ENCODE measurements around the gene SYNPR. TPM values are rescaled to one million over a fixed set of nuclear protein-coding genes. Genes with fewer than 3 reads are reported as not detected.

SYNPR gene
- total RNA-seq, 1 donor: not detected

DNA sequence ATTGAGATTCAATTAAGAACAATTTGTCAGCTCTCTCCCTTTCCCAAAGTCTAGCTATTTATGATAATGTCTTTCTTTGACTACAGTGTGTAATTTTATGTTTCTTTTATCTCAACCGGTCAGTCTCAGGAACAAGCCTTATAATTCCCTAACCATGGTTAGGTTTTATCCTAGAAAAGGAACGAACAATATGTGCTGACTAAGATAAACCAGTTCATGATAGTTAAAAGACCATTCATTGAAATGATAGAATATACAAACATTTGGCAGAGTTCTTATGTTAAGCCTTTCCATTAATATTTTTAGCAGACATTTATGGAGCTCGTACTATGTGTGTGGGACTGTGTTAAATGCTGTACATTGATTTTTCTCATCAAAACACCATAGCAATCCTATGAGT, 106.3 kb downstream of the SYNPR start:
- Histone ChIP-seq H3K9me3 (ENCODE audit: low read depth, low read length) (no peaks in the 10 kb centered on the region), H3K4me1 (ENCODE audit: insufficient read depth, low read length) (no peaks in the 10 kb centered on the region), H3K4me3 (ENCODE audit: low read length) (no peak overlapping the region), H3K27me3 (ENCODE audit: insufficient read depth, low read length) (no peaks in the 10 kb centered on the region)

DNA sequence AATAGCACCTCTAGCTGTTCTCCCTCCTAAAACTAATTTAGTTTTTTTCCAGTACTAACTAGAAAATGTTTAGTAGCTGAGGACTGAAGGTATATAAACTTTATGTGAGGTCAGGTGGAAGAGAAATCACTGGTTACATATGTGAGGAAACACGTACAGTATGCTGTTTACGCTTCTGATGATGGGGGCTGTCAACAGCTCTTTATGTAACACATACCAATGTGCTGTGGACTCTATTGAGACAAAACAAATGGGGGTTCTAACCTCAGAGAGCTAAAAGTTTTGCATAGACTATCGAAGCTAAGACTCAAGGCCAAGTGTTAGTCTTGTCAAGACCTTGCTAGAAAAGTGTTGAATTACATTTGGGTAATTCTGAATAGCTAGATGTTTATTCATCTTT, 107.5 kb downstream of the SYNPR start:
- no peaks in the 10 kb centered on the region for H3K4me1 ChIP-seq (ENCODE audit: insufficient read depth, low read length)
- H3K9me3 ChIP-seq (ENCODE audit: low read depth, low read length): no peaks in the 10 kb centered on the region
- no peaks in the 10 kb centered on the region for H3K27me3 ChIP-seq (ENCODE audit: insufficient read depth, low read length)
- no peak overlapping the region for H3K4me3 ChIP-seq (ENCODE audit: low read length)

DNA sequence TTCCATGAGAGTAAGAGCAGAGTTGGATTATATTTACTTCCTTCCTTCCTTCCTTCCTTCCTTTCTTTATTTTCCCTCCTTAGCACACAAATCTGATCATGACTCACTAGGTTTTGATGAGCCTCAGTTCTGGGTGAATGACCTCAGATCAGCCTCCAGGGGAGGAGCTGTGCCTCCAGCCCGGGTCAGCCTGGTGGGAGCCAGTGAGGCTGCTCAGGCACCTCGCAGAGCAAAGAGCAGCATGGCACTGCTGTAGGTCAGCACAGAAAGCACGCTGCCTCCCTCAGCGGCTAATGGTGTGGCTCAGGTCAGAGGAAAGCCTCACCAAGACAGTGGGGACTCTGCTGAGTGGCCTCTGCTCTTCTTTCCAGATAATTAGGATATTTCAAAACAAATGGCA, 108.5 kb downstream of the SYNPR start:
- H3K27me3 ChIP-seq (ENCODE audit: insufficient read depth, low read length): no peaks in the 10 kb centered on the region
- no peaks in the 10 kb centered on the region for H3K9me3 ChIP-seq (ENCODE audit: low read depth, low read length)
- H3K4me3 ChIP-seq (ENCODE audit: low read length): no peak overlapping the region
- H3K4me1 ChIP-seq (ENCODE audit: insufficient read depth, low read length): no peaks in the 10 kb centered on the region

DNA sequence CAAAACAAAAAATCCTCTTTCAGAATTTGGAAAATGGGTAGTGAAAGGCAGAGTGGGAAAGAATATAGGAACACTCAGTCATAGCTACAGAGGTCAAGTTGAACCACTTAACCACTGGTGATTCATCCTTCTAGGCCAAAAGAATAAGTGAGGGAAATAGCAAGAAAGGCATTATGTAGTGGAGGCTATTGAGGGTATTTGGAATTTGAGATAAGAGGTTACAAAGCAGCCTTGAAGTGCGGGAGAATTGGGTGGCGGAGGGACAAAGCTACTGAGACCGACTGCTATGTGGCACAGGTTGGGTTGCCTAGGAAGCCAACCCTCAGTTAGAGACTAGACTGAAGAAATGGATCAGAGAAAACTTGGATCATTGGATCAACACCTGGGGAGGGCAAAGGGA, 109.5 kb downstream of the SYNPR start:
- Histone ChIP-seq H3K27me3 (ENCODE audit: insufficient read depth, low read length) (no peaks in the 10 kb centered on the region), H3K4me3 (ENCODE audit: low read length) (no peak overlapping the region), H3K4me1 (ENCODE audit: insufficient read depth, low read length) (no peaks in the 10 kb centered on the region), H3K9me3 (ENCODE audit: low read depth, low read length) (no peaks in the 10 kb centered on the region)

DNA sequence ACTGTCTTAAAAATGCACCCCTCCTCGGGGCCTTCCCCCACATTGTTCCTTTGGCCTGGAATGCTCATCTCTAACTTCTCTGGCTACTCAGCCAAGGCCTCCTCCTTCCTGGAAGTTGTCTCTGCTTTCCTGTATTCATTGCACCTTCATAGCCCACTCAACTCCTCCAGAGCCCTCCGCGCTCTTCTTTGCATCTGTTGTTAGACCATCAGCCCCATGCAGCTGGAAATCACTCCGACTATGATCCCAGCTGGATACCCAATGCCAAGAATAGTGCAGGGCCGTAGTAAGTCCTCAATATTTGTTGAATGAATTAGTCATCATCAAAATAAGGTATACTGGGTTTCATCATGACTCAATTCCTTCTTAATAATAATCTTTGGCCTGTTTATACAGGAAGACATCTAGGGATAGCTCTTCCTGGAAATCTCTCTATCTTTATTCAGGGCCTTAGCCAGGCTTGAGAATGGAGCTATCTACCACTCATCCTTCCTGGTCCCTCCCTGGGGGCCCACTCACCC, 112.7 kb downstream of the SYNPR start:
- Histone ChIP-seq H3K4me3 (ENCODE audit: low read length) (no peak overlapping the region), H3K27me3 (ENCODE audit: insufficient read depth, low read length) (no peaks in the 10 kb centered on the region), H3K9me3 (ENCODE audit: low read depth, low read length) (no peaks in the 10 kb centered on the region), H3K4me1 (ENCODE audit: insufficient read depth, low read length) (no peaks in the 10 kb centered on the region)

GRCh38 chr3:63395960-63396359, 117.9 kb downstream of the SYNPR start:
- H3K4me1 ChIP-seq (ENCODE audit: insufficient read depth, low read length): no peaks in the 10 kb centered on the region
- H3K9me3 ChIP-seq (ENCODE audit: low read depth, low read length): no peaks in the 10 kb centered on the region
- H3K4me3 ChIP-seq (ENCODE audit: low read length): no peak overlapping the region
- H3K27me3 ChIP-seq (ENCODE audit: insufficient read depth, low read length): no peaks in the 10 kb centered on the region

DNA sequence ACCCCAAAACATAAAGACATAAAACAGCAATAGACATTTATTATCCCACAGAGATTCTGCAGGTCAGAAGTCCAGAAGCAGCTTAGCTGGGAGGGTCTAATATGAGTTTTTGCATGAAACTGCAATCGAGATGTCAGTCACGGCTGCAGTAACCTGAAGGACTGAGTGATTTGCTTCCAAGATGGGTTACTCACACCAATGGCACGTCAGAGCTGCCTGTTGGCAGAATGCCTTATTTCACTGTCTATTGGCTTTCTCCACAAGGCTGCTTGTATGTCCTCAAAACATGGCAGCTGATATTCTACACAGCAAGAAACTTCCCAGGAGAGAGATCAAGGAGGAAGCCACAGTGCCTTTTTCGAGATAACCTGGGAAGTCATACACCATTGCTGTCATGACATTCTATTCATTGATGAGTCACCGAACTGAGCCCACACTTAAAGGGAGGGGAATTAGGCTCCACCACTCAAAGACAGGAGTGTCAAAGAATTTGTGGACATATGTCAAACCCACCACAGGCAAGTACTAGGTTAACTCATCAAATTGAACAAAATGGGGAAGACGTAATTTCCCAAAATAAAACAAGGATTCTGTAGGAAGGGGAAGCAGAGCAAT, 122.2 kb downstream of the SYNPR start:
- Histone ChIP-seq H3K9me3 (ENCODE audit: low read depth, low read length) (no peaks in the 10 kb centered on the region), H3K4me1 (ENCODE audit: insufficient read depth, low read length) (no peaks in the 10 kb centered on the region), H3K4me3 (ENCODE audit: low read length) (no peak overlapping the region), H3K27me3 (ENCODE audit: insufficient read depth, low read length) (no peaks in the 10 kb centered on the region)

GRCh38 chr3:63405882-63406281, 127.8 kb downstream of the SYNPR start:
- H3K27me3 ChIP-seq (ENCODE audit: insufficient read depth, low read length): no peaks in the 10 kb centered on the region
- no peak overlapping the region for H3K4me3 ChIP-seq (ENCODE audit: low read length)
- H3K4me1 ChIP-seq (ENCODE audit: insufficient read depth, low read length): no peaks in the 10 kb centered on the region
- no peaks in the 10 kb centered on the region for H3K9me3 ChIP-seq (ENCODE audit: low read depth, low read length)

DNA sequence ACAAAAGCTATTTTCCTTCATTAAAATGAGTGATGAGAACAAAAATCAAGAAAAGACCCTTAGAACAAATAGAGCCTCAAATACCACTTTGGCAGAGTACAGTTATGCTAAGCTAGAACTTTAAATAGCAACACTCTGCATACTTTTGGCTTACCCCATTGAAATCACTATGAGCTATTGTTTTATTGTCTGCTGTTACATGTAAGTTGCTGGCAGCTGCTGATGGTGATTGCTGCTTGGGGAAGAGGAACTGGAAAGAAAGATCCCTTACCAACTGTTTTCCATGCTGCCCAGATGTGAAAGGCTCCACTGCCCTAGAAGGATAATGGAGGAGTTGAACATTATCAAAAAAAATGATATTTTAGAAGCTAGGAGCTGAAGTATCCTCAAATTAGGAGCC, 135.4 kb downstream of the SYNPR start:
- Histone ChIP-seq H3K27me3 (ENCODE audit: insufficient read depth, low read length) (no peaks in the 10 kb centered on the region), H3K4me1 (ENCODE audit: insufficient read depth, low read length) (no peaks in the 10 kb centered on the region), H3K4me3 (ENCODE audit: low read length) (no peak overlapping the region), H3K9me3 (ENCODE audit: low read depth, low read length) (no peaks in the 10 kb centered on the region)

DNA sequence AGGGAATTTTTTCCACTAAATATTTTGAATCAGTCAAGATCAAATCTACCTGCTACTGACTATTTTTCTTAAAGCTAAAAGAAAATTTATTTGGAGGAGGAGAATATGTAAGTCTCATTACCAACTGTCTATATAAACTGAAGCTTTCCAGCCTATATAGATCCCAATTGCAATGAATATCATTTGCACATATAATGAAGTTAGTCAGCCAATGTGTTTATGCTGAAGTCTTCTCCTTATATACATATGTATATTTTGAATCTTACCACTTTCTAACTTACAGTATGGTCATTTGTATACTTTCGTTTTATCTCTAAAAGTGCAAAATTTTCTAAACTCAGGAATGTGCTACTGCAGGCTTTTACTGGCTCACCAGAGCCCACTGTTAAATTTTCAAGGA, 136.5 kb downstream of the SYNPR start:
- Histone ChIP-seq H3K4me3 (ENCODE audit: low read length) (no peak overlapping the region), H3K27me3 (ENCODE audit: insufficient read depth, low read length) (no peaks in the 10 kb centered on the region), H3K9me3 (ENCODE audit: low read depth, low read length) (no peaks in the 10 kb centered on the region), H3K4me1 (ENCODE audit: insufficient read depth, low read length) (no peaks in the 10 kb centered on the region)

DNA sequence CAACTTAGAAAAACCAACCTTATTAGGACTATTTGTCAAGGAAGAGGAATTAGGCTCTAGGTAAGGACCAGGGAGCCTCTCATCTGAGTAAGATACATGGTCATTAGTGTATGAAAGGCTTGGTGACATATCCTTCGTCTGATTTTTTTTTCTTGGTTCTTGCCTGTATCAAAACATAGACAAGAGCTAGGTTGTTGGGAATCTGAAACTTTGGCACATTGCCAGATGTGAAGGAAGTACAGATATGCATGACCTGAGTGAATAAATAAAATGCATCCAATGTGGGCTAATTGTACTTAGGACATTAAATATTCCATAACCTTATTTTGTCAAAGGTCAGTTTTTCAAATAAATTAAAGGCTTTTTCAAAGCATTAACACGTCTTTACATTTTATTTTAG, 151.8 kb downstream of the SYNPR start:
- Histone ChIP-seq H3K4me3 (ENCODE audit: low read length) (no peak overlapping the region), H3K9me3 (ENCODE audit: low read depth, low read length) (no peaks in the 10 kb centered on the region), H3K4me1 (ENCODE audit: insufficient read depth, low read length) (no peaks in the 10 kb centered on the region), H3K27me3 (ENCODE audit: insufficient read depth, low read length) (no peaks in the 10 kb centered on the region)

GRCh38 chr3:63430875-63431274, 152.8 kb downstream of the SYNPR start:
- Histone ChIP-seq H3K4me1 (ENCODE audit: insufficient read depth, low read length) (no peaks in the 10 kb centered on the region), H3K4me3 (ENCODE audit: low read length) (no peak overlapping the region), H3K27me3 (ENCODE audit: insufficient read depth, low read length) (no peaks in the 10 kb centered on the region), H3K9me3 (ENCODE audit: low read depth, low read length) (no peaks in the 10 kb centered on the region)

- Histone ChIP-seq H3K4me3 (ENCODE audit: low read length) (no peak overlapping the region), H3K4me1 (ENCODE audit: insufficient read depth, low read length) (no peaks in the 10 kb centered on the region), H3K9me3 (ENCODE audit: low read depth, low read length) (no peaks in the 10 kb centered on the region), H3K27me3 (ENCODE audit: insufficient read depth, low read length) (no peaks in the 10 kb centered on the region)
These were observed 159.8 kb downstream of the SYNPR start for GRCh38 chr3:63437858-63438257.

DNA sequence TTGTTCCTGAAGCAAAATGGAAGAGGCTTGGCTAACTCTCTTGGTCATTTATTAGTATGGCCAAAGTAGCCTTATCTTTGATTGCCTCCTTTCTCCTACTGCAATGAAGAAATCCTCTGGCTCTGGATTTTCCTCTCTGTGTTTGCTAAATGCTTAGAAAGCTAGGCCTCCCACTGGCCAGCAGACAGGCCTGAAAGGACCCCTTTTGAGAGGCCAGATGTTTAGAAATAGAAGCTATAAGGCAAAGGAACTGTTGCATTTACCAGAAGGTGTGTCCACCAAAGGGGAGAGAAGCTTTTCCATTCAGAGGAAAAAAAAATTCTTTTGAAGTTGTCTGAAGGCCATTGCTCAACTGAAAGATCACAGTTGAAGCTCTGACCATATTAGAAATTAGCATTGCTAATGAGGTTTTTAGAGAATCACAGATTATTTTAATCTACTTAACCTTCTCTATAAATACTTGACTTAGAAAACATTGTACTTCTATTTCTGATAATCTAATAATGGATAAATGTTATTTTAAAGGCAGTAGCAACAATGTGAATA, 160.8 kb downstream of the SYNPR start:
- H3K9me3 ChIP-seq (ENCODE audit: low read depth, low read length): no peaks in the 10 kb centered on the region
- no peaks in the 10 kb centered on the region for H3K27me3 ChIP-seq (ENCODE audit: insufficient read depth, low read length)

GRCh38 chr3:63441262-63441661, 163.2 kb downstream of the SYNPR start:
- H3K27me3 ChIP-seq (ENCODE audit: insufficient read depth, low read length): no peaks in the 10 kb centered on the region
- no peaks in the 10 kb centered on the region for H3K4me1 ChIP-seq (ENCODE audit: insufficient read depth, low read length)
- H3K4me3 ChIP-seq (ENCODE audit: low read length): no peak overlapping the region
- H3K9me3 ChIP-seq (ENCODE audit: low read depth, low read length): no peaks in the 10 kb centered on the region

More for the DNA sequence above, 160.8 kb downstream of the SYNPR start:
- Histone ChIP-seq H3K4me3 (ENCODE audit: low read length) (no peak overlapping the region), H3K4me1 (ENCODE audit: insufficient read depth, low read length) (no peaks in the 10 kb centered on the region)

DNA sequence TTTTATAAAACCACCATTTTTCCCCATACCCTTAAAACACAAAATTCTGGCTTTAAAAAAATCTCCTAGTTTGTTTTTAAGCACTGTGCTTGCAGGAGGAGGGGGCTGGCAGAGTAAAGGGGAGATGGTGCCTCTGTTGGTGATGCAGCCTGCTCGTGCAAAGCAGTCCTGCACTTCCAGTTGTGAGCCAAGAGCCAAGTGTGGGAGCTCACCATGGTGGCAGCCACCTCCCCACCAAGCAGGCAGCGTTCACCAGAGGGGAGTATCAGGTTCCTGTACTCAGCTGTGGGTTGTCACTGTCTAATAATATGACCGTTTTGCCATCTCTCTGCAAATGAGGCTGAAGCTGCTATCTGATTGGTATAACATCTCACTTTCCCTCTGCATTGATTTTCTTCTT, 164.8 kb downstream of the SYNPR start:
- Histone ChIP-seq H3K9me3 (ENCODE audit: low read depth, low read length) (no peaks in the 10 kb centered on the region), H3K27me3 (ENCODE audit: insufficient read depth, low read length) (no peaks in the 10 kb centered on the region), H3K4me3 (ENCODE audit: low read length) (no peak overlapping the region), H3K4me1 (ENCODE audit: insufficient read depth, low read length) (no peaks in the 10 kb centered on the region)

All from mononuclear cell (primary cell).